Ectodermal cell (in vitro differentiated cells): ENCODE measurements around the gene PDLIM5.

Source experiments
- H3K27ac ChIP-seq: 2 replicates; pipeline ENCODE4 v1.7.0; 2013; ENCODE audit warnings: mild to moderate bottlenecking, low read depth, low read length; ENCODE audit not compliant: insufficient read depth, poor library complexity, severe bottlenecking
- H3K27me3 ChIP-seq: 2 replicates; pipeline ENCODE4 v1.7.0; 2013; ENCODE audit warnings: mild to moderate bottlenecking, low read length; ENCODE audit not compliant: insufficient read depth, control insufficient read depth, poor library complexity, severe bottlenecking
- H3K36me3 ChIP-seq: one replicate; pipeline ENCODE4 v1.7.0; 2013; ENCODE audit warnings: low read length; ENCODE audit not compliant: control insufficient read depth, insufficient read depth
- H3K4me1 ChIP-seq: one replicate; pipeline ENCODE4 v1.7.0; 2013; ENCODE audit warnings: low read length; ENCODE audit not compliant: control insufficient read depth, insufficient read depth
- H3K4me3 ChIP-seq: 2 replicates; pipeline ENCODE4 v1.7.0; 2013; ENCODE audit warnings: low read depth, low read length, control low read depth; ENCODE audit not compliant: insufficient read depth
- H3K9me3 ChIP-seq: 2 replicates; pipeline ENCODE4 v1.7.0; 2013; ENCODE audit warnings: mild to moderate bottlenecking, low read length, moderate library complexity; ENCODE audit not compliant: control insufficient read depth
- WGBS, 2 experiments: methylation state at CpG; one replicate each; pipeline ENCODE4 v1.1.7; 2013; ENCODE audit warnings: missing lambda C conversion rate in 2 of 2; 5-methylcytosine and 5-hydroxymethylcytosine counted together

The PDLIM5 gene

GRCh38 chr4:94411296-94411695 is 40.4 kb upstream of the PDLIM5 start:
- Histone ChIP-seq H3K27ac (no peak overlapping the region), H3K36me3 (no peaks in the 10 kb centered on the region), H3K4me3 (no peak overlapping the region), H3K9me3 (no peaks in the 10 kb centered on the region), H3K4me1 (peaks cover 3% of the 10 kb centered on the region), H3K27me3 (no peaks in the 10 kb centered on the region)

GRCh38 chr4:94412019-94412657 is 39.6 kb upstream of the PDLIM5 start:
- Histone ChIP-seq H3K9me3 (no peaks in the 10 kb centered on the region), H3K4me1 (no peaks in the 10 kb centered on the region), H3K27me3 (no peaks in the 10 kb centered on the region), H3K36me3 (no peaks in the 10 kb centered on the region), H3K4me3 (no peak overlapping the region), H3K27ac (no peak overlapping the region)
- WGBS, 2 experiments, result 94 to 97% methylated on average over 3 of the region's 3 CpGs

GRCh38 chr4:94412658-94413038 is 39.1 kb upstream of the PDLIM5 start:
- Histone ChIP-seq H3K4me1 (no peaks in the 10 kb centered on the region), H3K27ac (no peak overlapping the region)
- 84 to 85% methylated on average over 5 to 6 of the region's 6 CpGs for WGBS, 2 experiments

GRCh38 chr4:94413085-94413840 is 38.5 kb upstream of the PDLIM5 start:
- Histone ChIP-seq H3K9me3 (no peaks in the 10 kb centered on the region), H3K27ac (no peak overlapping the region), H3K4me3 (no peak overlapping the region), H3K27me3 (no peaks in the 10 kb centered on the region), H3K36me3 (no peaks in the 10 kb centered on the region), H3K4me1 (no peaks in the 10 kb centered on the region)
- WGBS, 2 experiments, result 97 to 100% methylated on average over 2 of the region's 2 CpGs

More at GRCh38 chr4:94412658-94413038, 39.1 kb upstream of the PDLIM5 start:
- Histone ChIP-seq H3K9me3 (no peaks in the 10 kb centered on the region), H3K4me3 (no peak overlapping the region), H3K36me3 (no peaks in the 10 kb centered on the region), H3K27me3 (no peaks in the 10 kb centered on the region)

- Histone ChIP-seq H3K27me3 (no peaks in the 10 kb centered on the region), H3K4me3 (no peak overlapping the region), H3K4me1 (no peaks in the 10 kb centered on the region), H3K36me3 (no peaks in the 10 kb centered on the region), H3K27ac (no peak overlapping the region), H3K9me3 (no peaks in the 10 kb centered on the region)
- WGBS, 2 experiments, result 89 to 100% methylated on average over 1 of the region's 1 CpG
These were observed 36.8 kb upstream of the PDLIM5 start for GRCh38 chr4:94414907-94415306.

GRCh38 chr4:94415448-94415847 is 36.3 kb upstream of the PDLIM5 start:
- H3K27me3 ChIP-seq, result no peaks in the 10 kb centered on the region
- H3K4me1 ChIP-seq, result no peaks in the 10 kb centered on the region
- 84 to 87% methylated on average over 2 to 3 of the region's 3 CpGs for WGBS, 2 experiments
- H3K4me3 ChIP-seq, result no peak overlapping the region
- H3K9me3 ChIP-seq, result no peaks in the 10 kb centered on the region
- H3K27ac ChIP-seq, result no peak overlapping the region
- no peaks in the 10 kb centered on the region for H3K36me3 ChIP-seq

GRCh38 chr4:94416335-94416734 is 35.4 kb upstream of the PDLIM5 start:
- WGBS, 2 experiments, result 79 to 88% methylated on average over 3 to 4 of the region's 4 CpGs
- no peak overlapping the region for H3K27ac ChIP-seq

GRCh38 chr4:94416981-94417380 is 34.8 kb upstream of the PDLIM5 start:
- Histone ChIP-seq H3K27me3 (no peaks in the 10 kb centered on the region), H3K36me3 (no peaks in the 10 kb centered on the region), H3K4me1 (no peaks in the 10 kb centered on the region), H3K9me3 (no peaks in the 10 kb centered on the region), H3K27ac (no peak overlapping the region), H3K4me3 (no peak overlapping the region)
- WGBS, 2 experiments, result 100% methylated on average over 1 of the region's 1 CpG; no CpG with 5 or more reads in 1 of the 2 experiments

More at GRCh38 chr4:94416335-94416734, 35.4 kb upstream of the PDLIM5 start:
- Histone ChIP-seq H3K4me3 (no peak overlapping the region), H3K4me1 (no peaks in the 10 kb centered on the region), H3K36me3 (no peaks in the 10 kb centered on the region), H3K27me3 (no peaks in the 10 kb centered on the region), H3K9me3 (no peaks in the 10 kb centered on the region)

GRCh38 chr4:94419549-94419948 is 32.2 kb upstream of the PDLIM5 start:
- Histone ChIP-seq H3K9me3 (no peaks in the 10 kb centered on the region), H3K4me3 (no peak overlapping the region), H3K27ac (no peak overlapping the region), H3K36me3 (no peaks in the 10 kb centered on the region), H3K4me1 (no peaks in the 10 kb centered on the region), H3K27me3 (no peaks in the 10 kb centered on the region)

- H3K9me3 ChIP-seq, result no peaks in the 10 kb centered on the region
- no peaks in the 10 kb centered on the region for H3K36me3 ChIP-seq
- no peak overlapping the region for H3K27ac ChIP-seq
- WGBS, 2 experiments, result 85 to 95% methylated on average over 3 of the region's 3 CpGs
- H3K4me1 ChIP-seq, result no peaks in the 10 kb centered on the region
- no peaks in the 10 kb centered on the region for H3K27me3 ChIP-seq
- H3K4me3 ChIP-seq, result no peak overlapping the region
These were observed 31.8 kb upstream of the PDLIM5 start for GRCh38 chr4:94419956-94420355.
